DND-41 (cell line): ENCODE data around the gene ASB7.

Source experiments
- ATAC-seq: fragments of 200-7000 bp; cut with Tn5 transposase; 3 replicates; pipeline ENCODE4 v1.9.1; 2021; ENCODE audit warnings: low read depth; ENCODE audit not compliant: insufficient read depth
- DNase-seq: peaks from one replicate; pipeline ENCODE4 v3.0.0-alpha.2; 2020
- H2AFZ ChIP-seq: 2 replicates; pipeline ENCODE4 v1.6.0; 2012; ENCODE audit warnings: low read depth, low read length
- H3K27ac ChIP-seq: 2 replicates; pipeline ENCODE4 v1.5.1; 2012; ENCODE audit warnings: low read length, inconsistent platforms
- H3K27me3 ChIP-seq: fragments of 200-600 bp; sonication (generic); 2 replicates; pipeline ENCODE4 v1.6.0; 2012; ENCODE audit warnings: low read length, mild to moderate bottlenecking, inconsistent platforms; ENCODE audit not compliant: insufficient read depth, poor library complexity
- H3K36me3 ChIP-seq: 2 replicates; pipeline ENCODE4 v1.5.1; 2012; ENCODE audit warnings: low read length, inconsistent platforms; ENCODE audit not compliant: insufficient read depth
- H3K4me1 ChIP-seq: 2 replicates; pipeline ENCODE4 v1.5.1; 2012; ENCODE audit warnings: mild to moderate bottlenecking, low read length; ENCODE audit not compliant: insufficient read depth
- H3K4me2 ChIP-seq: 2 replicates; pipeline ENCODE4 v1.6.0; 2012; ENCODE audit warnings: mild to moderate bottlenecking, moderate library complexity, low read length, inconsistent platforms; ENCODE audit not compliant: insufficient read depth
- H3K4me3 ChIP-seq, 2 experiments: fragments of 200-600 bp in 1 of 2; shearing (Covaris generic) in 1 of 2; 2 replicates each; pipeline ENCODE4 v1.5.1; 2012 to 2016; ENCODE audit warnings: inconsistent platforms in 2 of 2, low read length in 2 of 2, mild to moderate bottlenecking in 2 of 2, low read depth in 1 of 2, moderate library complexity in 1 of 2
- H3K79me2 ChIP-seq: 2 replicates; pipeline ENCODE4 v1.6.0; 2012; ENCODE audit warnings: low read length, inconsistent platforms; ENCODE audit not compliant: insufficient read depth
- H3K9ac ChIP-seq: 2 replicates; pipeline ENCODE4 v1.6.0; 2012; ENCODE audit warnings: low read depth, mild to moderate bottlenecking, inconsistent platforms, low read length, moderate library complexity
- H3K9me3 ChIP-seq: 2 replicates; pipeline ENCODE4 v1.5.1; 2012; ENCODE audit warnings: low read length, moderate library complexity, mild to moderate bottlenecking, inconsistent platforms; ENCODE audit not compliant: insufficient read depth, severe bottlenecking
- H4K20me1 ChIP-seq: 2 replicates; pipeline ENCODE4 v1.6.0; 2012; ENCODE audit warnings: low read length; ENCODE audit not compliant: insufficient read depth
- CTCF ChIP-seq: IDR thresholded peaks from 2 replicates; pipeline ENCODE4 v1.5.1; 2012; ENCODE audit warnings: borderline replicate concordance, low read length, moderate library complexity, mild to moderate bottlenecking; ENCODE audit not compliant: poor library complexity, severe bottlenecking; ENCODE audit errors: extremely low read depth
- EZH2 ChIP-seq: IDR thresholded peaks from 3 replicates; pipeline ENCODE4 v1.6.1; 2012; ENCODE audit warnings: borderline replicate concordance, low read depth, mild to moderate bottlenecking, moderate library complexity, low read length, inconsistent platforms; ENCODE audit not compliant: severe bottlenecking

Gene ASB7

DNA sequence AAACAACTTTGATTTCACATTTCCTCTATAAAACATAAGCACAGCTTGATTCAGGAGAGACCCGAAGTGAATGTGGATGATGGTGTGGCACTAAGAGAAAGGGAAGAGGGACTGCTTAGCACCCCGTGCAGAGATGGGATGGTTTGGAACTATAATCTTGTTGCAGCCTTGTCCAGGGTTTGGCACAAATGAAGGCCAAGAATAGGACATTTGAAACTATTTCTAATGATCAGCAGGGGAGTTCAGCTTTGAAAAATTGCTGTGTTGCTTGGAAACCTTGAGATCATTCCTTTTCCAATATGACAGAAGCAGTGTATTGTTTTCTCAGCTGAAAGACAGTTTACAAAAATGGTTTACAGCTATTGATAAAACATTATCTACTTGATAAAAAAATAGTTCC is 49.7 kb downstream of the ASB7 start:
- Histone ChIP-seq H3K4me3 (no peak overlapping the region), H3K27ac (no peak overlapping the region), H2AFZ (no peak overlapping the region), H3K9ac (no peak overlapping the region), H3K79me2 (no peaks in the 10 kb centered on the region), H3K36me3 (peaks cover 4% of the 10 kb centered on the region; the same call in 1 of the 2 replicates), H3K9me3 (no peaks in the 10 kb centered on the region), H4K20me1 (no peaks in the 10 kb centered on the region), H3K4me2 (no peak overlapping the region), H3K4me1 (no peaks in the 10 kb centered on the region), H3K27me3 (no peaks in the 10 kb centered on the region)
- ATAC-seq (no peak), DNase-seq (no peak)
- TF ChIP-seq EZH2 (no peak), CTCF (no peak)

DNA sequence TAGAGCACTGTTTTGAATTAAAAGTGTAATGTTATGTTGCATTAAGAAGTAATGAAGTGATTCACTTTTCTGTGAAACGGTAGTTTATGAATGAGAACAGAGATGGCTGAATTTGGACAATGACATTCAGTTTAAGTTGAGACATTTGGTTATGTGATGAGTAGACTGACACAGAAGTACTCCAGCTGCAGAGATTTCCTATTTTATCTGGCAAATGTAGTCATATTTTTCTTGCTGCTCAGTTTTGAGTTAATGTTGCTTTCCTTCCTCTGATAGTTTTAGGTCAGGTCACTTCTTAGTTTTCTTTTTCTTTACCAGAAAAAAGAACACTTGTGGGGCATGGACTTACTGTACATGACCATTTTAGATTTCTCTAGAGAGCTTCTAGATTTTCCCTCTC is 51.2 kb downstream of the ASB7 start:
- no peak overlapping the region for H2AFZ ChIP-seq
- no peaks in the 10 kb centered on the region for H4K20me1 ChIP-seq
- ATAC-seq (no peak), DNase-seq (no peak)
- no peaks in the 10 kb centered on the region for H3K9me3 ChIP-seq
- no peak overlapping the region for H3K4me3 ChIP-seq
- no peaks in the 10 kb centered on the region for H3K79me2 ChIP-seq
- no peaks in the 10 kb centered on the region for H3K4me1 ChIP-seq
- peaks cover 4% of the 10 kb centered on the region; the same call in 1 of the 2 replicates for H3K36me3 ChIP-seq
- no peak overlapping the region for H3K27ac ChIP-seq
- no peak overlapping the region for H3K9ac ChIP-seq
- TF ChIP-seq CTCF (no peak), EZH2 (no peak)
- H3K27me3 ChIP-seq = no peaks in the 10 kb centered on the region
- no peak overlapping the region for H3K4me2 ChIP-seq

- no peak for DNase-seq
- no peak overlapping the region for H3K4me2 ChIP-seq
- no peaks in the 10 kb centered on the region for H3K9me3 ChIP-seq
- no peak overlapping the region for H3K27ac ChIP-seq
- H3K27me3 ChIP-seq = peaks cover 5% of the 10 kb centered on the region
- H2AFZ ChIP-seq = no peak overlapping the region
- no peaks in the 10 kb centered on the region for H4K20me1 ChIP-seq
- H3K4me1 ChIP-seq = no peaks in the 10 kb centered on the region
- H3K9ac ChIP-seq = no peak overlapping the region
- no peaks in the 10 kb centered on the region for H3K79me2 ChIP-seq
- no peak for ATAC-seq
- no peak for TF ChIP-seq CTCF
- no peak for TF ChIP-seq EZH2
- no peaks in the 10 kb centered on the region for H3K36me3 ChIP-seq
- H3K4me3 ChIP-seq = no peak overlapping the region
These were observed 56.5 kb downstream of the ASB7 start for GRCh38 chr15:100658895-100659294.

- Histone ChIP-seq H3K79me2 (no peaks in the 10 kb centered on the region), H3K27me3 (peaks cover 5% of the 10 kb centered on the region), H3K4me3 (no peak overlapping the region), H3K27ac (no peak overlapping the region), H3K9ac (no peak overlapping the region), H3K4me1 (no peaks in the 10 kb centered on the region), H4K20me1 (no peaks in the 10 kb centered on the region), H3K36me3 (no peaks in the 10 kb centered on the region), H2AFZ (no peak overlapping the region), H3K9me3 (no peaks in the 10 kb centered on the region), H3K4me2 (no peak overlapping the region)
- no peak for ATAC-seq
- TF ChIP-seq EZH2 (no peak), CTCF (no peak)
- DNase-seq = no peak
These were observed 58.8 kb downstream of the ASB7 start for GRCh38 chr15:100661156-100661555.
